ENCODE results near the gene NECAP2. TPM values are rescaled to one million over a fixed set of nuclear protein-coding genes. Genes with fewer than 3 reads are reported as not detected.

NECAP2 gene
- polyA plus RNA-seq, 2 of the 4 experiments (the other 2 are of a cell fraction) = 29.7 to 38.5 TPM

DNA sequence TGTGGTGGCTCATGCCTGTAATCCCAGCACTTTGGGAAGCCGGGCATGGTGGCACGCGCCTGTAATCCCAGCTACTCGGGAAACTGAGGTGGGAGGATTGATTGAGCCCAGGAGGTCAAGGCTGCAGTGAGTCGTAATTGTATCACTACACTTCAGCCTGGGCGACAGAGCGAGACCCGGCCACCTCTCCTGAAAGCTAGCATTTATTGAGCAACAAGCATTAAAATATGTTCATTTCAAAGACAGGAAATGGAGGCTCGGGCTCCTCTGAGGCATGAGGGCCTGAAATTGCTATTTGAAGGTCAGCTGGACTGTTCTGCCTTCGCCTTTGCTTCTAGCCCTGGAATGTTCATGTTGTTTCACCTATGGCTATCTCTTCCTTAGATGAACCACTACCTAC, 37.8 kb upstream of the NECAP2 start:
- Histone ChIP-seq H3K9me3 (no peaks in the 10 kb centered on the region), H3K27ac (no peak overlapping the region), H3K4me2 (no peak overlapping the region), H3K4me3 (no peak overlapping the region), H3K4me1 (no peaks in the 10 kb centered on the region)
- DNase-seq (ENCODE audit: low read depth in 1 of 2, low spot score in 1 of 2) (no peak), FAIRE-seq (no peak), ATAC-seq (no peak)
- 80% methylated on average over 6 of the region's 10 CpGs for WGBS (ENCODE audit: missing lambda C conversion rate)
- POLR2A ChIA-PET = no interaction called here
- TF ChIP-seq, protein P1, sequence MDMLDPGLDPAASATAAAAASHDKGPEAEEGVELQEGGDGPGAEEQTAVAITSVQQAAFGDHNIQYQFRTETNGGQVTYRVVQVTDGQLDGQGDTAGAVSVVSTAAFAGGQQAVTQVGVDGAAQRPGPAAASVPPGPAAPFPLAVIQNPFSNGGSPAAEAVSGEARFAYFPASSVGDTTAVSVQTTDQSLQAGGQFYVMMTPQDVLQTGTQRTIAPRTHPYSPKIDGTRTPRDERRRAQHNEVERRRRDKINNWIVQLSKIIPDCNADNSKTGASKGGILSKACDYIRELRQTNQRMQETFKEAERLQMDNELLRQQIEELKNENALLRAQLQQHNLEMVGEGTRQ (IDR thresholded peaks at IDR 0.05) = no peak
- TF ChIP-seq CBX8 (IDR thresholded peaks at IDR 0.05) (no peak), CHD4 (IDR thresholded peaks at IDR 0.05; ENCODE audit: borderline replicate concordance) (no peak), RNF2 (IDR thresholded peaks at IDR 0.05; ENCODE audit: borderline replicate concordance, low read depth) (no peak)
- TF ChIP-seq, protein P2, sequence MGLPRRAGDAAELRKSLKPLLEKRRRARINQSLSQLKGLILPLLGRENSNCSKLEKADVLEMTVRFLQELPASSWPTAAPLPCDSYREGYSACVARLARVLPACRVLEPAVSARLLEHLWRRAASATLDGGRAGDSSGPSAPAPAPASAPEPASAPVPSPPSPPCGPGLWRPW (IDR thresholded peaks at IDR 0.05) = no peak
- CTCF ChIA-PET = interaction anchor here (1.0 kb wide), 1 partner anchor 47 kb away, joined by 3 read pairs; no protein-coding TSS in a partner anchor

DNA sequence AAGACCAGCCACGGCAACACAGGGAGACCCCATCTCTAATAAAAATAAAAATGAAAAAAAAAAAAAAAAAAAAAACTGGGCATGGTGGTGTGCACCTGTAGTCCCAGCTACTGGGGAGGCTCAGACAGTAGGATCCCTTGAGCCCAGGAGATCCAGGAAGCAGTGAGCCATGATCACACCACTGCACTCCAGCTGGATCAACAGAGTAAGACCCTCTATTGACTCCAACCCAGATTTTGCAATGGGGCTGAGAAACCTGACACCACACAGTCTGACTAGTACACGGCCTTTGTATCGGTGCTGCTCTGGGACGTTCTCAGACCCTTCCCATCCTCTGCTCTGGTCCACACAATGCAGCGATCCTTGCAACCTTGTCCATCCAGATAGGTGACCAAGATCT, 35.1 kb upstream of the NECAP2 start:
- no peak overlapping the region for H3K4me2 ChIP-seq
- 88% methylated on average over 5 of the region's 5 CpGs for WGBS (ENCODE audit: missing lambda C conversion rate)
- DNase-seq (ENCODE audit: low read depth in 1 of 2, low spot score in 1 of 2) (no peak), ATAC-seq (no peak), FAIRE-seq (no peak)
- POLR2A ChIA-PET = no interaction called here
- TF ChIP-seq RFX5 (IDR thresholded peaks at IDR 0.05) = no peak
- TF ChIP-seq, protein P3, sequence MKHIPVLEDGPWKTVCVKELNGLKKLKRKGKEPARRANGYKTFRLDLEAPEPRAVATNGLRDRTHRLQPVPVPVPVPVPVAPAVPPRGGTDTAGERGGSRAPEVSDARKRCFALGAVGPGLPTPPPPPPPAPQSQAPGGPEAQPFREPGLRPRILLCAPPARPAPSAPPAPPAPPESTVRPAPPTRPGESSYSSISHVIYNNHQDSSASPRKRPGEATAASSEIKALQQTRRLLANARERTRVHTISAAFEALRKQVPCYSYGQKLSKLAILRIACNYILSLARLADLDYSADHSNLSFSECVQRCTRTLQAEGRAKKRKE (CRISPR knock-in tag; IDR thresholded peaks at IDR 0.05; ENCODE audit: low read depth) = no peak
- no peaks in the 10 kb centered on the region for H3K4me1 ChIP-seq
- H3K9me3 ChIP-seq = no peaks in the 10 kb centered on the region
- H3K27ac ChIP-seq = no peak overlapping the region
- H3K4me3 ChIP-seq = no peak overlapping the region
- CTCF ChIA-PET = no interaction called here

DNA sequence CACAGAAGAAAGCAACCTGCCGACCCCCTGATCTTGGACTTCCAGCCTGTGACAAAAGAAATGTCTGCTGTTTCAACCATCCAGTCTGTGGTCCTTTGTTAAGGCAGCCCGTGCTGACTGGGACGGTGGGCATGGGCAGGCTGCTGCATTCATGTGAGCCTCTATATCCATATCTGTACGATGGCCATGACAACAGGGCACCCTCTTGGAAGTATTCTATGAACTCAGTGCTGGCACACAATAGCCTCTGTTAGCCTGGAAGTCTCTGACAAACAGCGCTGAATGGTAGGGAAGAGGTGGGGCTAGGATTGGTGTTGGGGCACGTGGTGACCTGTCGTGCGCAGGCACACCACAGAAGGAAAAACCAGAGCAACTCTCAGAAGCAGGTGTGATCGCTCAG, 33.7 kb upstream of the NECAP2 start:
- WGBS (ENCODE audit: missing lambda C conversion rate) = 87% methylated on average over 6 of the region's 9 CpGs
- DNase-seq (ENCODE audit: low read depth in 1 of 2, low spot score in 1 of 2) (no peak), FAIRE-seq (no peak), ATAC-seq (no peak)
- TF ChIP-seq CHD2 (IDR thresholded peaks at IDR 0.05; ENCODE audit: low read length, partially characterized antibody) (no peak), MAFK (IDR thresholded peaks at IDR 0.05; ENCODE audit: partially characterized antibody) (no peak), ZFP36 (IDR thresholded peaks at IDR 0.05; ENCODE audit: borderline replicate concordance, partially characterized antibody) (no peak), PHF8 (IDR thresholded peaks at IDR 0.05; ENCODE audit: borderline replicate concordance, low read depth) (no peak), RCOR1 (IDR thresholded peaks at IDR 0.05; ENCODE audit: low read depth, low read length) (no peak), JUNB (IDR thresholded peaks at IDR 0.05) (no peak), SREBF2 (IDR thresholded peaks at IDR 0.05) (no peak), FOXS1 (CRISPR knock-in tag; IDR thresholded peaks at IDR 0.05) (no peak), CBX8 (IDR thresholded peaks at IDR 0.05) (no peak), GATA3 (IDR thresholded peaks at IDR 0.05; ENCODE audit: borderline replicate concordance) (no peak), FOSL2 (IDR thresholded peaks at IDR 0.05) (no peak), FOSL2 (CRISPR knock-in tag; IDR thresholded peaks at IDR 0.05) (no peak), EHMT2 (IDR thresholded peaks at IDR 0.05; ENCODE audit: low read depth) (no peak)
- TF ChIP-seq, protein P1 (IDR thresholded peaks at IDR 0.05) = no peak
- TF ChIP-seq, protein P4, sequence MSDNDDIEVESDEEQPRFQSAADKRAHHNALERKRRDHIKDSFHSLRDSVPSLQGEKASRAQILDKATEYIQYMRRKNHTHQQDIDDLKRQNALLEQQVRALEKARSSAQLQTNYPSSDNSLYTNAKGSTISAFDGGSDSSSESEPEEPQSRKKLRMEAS (IDR thresholded peaks at IDR 0.05) = no peak
- TF ChIP-seq, protein P5, sequence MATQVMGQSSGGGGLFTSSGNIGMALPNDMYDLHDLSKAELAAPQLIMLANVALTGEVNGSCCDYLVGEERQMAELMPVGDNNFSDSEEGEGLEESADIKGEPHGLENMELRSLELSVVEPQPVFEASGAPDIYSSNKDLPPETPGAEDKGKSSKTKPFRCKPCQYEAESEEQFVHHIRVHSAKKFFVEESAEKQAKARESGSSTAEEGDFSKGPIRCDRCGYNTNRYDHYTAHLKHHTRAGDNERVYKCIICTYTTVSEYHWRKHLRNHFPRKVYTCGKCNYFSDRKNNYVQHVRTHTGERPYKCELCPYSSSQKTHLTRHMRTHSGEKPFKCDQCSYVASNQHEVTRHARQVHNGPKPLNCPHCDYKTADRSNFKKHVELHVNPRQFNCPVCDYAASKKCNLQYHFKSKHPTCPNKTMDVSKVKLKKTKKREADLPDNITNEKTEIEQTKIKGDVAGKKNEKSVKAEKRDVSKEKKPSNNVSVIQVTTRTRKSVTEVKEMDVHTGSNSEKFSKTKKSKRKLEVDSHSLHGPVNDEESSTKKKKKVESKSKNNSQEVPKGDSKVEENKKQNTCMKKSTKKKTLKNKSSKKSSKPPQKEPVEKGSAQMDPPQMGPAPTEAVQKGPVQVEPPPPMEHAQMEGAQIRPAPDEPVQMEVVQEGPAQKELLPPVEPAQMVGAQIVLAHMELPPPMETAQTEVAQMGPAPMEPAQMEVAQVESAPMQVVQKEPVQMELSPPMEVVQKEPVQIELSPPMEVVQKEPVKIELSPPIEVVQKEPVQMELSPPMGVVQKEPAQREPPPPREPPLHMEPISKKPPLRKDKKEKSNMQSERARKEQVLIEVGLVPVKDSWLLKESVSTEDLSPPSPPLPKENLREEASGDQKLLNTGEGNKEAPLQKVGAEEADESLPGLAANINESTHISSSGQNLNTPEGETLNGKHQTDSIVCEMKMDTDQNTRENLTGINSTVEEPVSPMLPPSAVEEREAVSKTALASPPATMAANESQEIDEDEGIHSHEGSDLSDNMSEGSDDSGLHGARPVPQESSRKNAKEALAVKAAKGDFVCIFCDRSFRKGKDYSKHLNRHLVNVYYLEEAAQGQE (IDR thresholded peaks at IDR 0.05) = no peak
- TF ChIP-seq, protein P6, sequence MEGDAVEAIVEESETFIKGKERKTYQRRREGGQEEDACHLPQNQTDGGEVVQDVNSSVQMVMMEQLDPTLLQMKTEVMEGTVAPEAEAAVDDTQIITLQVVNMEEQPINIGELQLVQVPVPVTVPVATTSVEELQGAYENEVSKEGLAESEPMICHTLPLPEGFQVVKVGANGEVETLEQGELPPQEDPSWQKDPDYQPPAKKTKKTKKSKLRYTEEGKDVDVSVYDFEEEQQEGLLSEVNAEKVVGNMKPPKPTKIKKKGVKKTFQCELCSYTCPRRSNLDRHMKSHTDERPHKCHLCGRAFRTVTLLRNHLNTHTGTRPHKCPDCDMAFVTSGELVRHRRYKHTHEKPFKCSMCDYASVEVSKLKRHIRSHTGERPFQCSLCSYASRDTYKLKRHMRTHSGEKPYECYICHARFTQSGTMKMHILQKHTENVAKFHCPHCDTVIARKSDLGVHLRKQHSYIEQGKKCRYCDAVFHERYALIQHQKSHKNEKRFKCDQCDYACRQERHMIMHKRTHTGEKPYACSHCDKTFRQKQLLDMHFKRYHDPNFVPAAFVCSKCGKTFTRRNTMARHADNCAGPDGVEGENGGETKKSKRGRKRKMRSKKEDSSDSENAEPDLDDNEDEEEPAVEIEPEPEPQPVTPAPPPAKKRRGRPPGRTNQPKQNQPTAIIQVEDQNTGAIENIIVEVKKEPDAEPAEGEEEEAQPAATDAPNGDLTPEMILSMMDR (IDR thresholded peaks at IDR 0.05) = no peak
- CTCF ChIA-PET = no interaction called here
- H3K27ac ChIP-seq = no peak overlapping the region
- H3K4me2 ChIP-seq = no peak overlapping the region
- no peaks in the 10 kb centered on the region for H3K4me1 ChIP-seq
- no peaks in the 10 kb centered on the region for H3K9me3 ChIP-seq
- no peak overlapping the region for H3K4me3 ChIP-seq
- POLR2A ChIA-PET = no interaction called here

Data from A549 (cell line).